Stimulated activated CD8-positive, alpha-beta memory T cell treated with anti-CD3 and anti-CD28 coated beads, Interleukin-12 subunit alpha, Interleukin-12 subunit beta, amount 100 ng/mL, for 24 hours (primary cell): Measurements from ENCODE around the gene DLX3.

ENCODE experiments used
- DNase-seq: peaks from one replicate; pipeline ENCODE4 v3.0.0-alpha.2; 2020; ENCODE audit errors: extremely low read depth

The DLX3 gene

DNA sequence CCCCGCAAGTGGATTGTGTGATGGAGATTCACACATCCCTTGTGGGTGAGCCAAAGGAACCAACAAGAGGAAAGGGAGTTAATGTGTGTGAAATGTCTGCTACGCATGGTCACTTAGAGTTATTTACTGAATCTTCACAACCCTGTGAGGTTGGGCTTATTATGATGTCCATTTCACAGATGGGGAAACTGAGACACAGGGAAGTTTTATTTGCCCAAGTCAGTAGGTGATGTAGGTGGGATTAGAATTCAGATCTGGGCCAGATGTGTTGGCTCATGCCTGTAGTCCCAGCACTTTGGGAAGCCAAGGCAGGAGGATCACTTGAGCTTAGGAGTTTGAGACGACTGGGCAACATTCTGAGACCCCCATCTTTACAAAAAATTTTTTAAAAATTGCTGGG lies 37.7 kb downstream of the DLX3 start:
- no peak for DNase-seq

DNA sequence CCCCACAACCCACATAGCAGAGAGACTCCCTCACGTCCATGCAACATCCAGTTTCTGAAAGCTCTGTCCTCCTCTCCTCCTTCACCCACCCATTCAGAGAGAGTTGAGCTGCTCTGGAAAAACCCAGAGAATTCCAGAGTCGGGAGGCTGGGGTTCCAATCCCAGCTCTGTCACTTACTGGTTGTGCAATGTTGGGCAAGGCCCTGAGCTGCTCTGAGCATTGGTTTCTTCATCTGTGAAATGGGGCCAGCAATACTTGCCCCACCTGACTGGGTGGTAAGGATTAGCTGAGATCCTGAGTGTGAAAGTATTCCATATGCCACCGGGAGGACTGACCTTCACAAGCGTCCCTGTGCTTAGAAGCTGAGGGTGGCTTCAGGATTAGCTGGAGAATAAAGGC lies 38.2 kb downstream of the DLX3 start:
- no peak for DNase-seq

DNA sequence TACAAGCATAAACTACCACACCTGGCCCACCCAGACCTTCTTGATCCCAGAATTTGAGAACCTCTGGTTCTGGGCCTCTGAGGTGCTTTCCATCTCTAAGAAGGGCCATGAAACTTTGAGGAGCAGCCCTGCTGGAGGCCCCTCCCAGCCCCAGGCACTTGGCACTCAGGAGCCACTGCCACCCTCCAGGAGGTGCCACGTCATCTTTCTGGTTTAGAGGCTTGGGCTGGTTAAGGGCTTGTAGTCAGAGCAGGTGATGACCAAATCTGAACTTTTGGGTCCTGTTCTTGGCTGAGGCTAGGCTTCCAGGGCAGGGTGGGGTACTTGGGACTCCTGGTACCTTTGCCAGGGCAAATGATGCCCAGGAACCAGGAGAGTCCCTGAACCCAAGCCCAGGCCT lies 39.9 kb downstream of the DLX3 start:
- no peak for DNase-seq

DNA sequence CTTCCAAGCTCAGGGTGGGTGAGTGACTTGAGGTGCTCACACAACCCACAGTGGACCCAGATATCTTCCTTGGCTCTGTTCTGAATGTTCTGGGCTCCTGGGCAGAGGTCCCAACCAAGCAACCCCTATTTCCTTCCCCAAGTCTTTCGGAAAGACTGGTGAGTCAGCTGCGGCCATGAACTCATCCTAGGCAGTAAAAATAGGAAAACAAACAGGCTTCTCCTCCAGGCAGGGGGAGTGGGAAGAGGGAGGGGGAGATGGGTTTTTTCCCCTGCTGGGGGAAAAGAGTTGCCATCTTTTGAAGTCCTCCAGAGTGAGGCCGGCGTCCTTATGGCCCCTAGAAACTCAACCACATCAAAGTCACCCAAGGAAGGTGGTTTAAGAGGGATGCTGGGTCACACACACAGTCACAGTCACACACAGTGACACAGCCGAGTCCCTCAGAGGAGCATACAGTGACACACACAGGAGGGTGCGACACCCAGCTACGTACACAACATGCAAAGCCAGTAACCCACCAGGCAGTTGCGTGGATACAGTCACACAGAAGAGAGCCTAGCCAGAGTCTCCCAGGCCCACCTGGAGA lies 42.0 kb downstream of the DLX3 start:
- no peak for DNase-seq

DNA sequence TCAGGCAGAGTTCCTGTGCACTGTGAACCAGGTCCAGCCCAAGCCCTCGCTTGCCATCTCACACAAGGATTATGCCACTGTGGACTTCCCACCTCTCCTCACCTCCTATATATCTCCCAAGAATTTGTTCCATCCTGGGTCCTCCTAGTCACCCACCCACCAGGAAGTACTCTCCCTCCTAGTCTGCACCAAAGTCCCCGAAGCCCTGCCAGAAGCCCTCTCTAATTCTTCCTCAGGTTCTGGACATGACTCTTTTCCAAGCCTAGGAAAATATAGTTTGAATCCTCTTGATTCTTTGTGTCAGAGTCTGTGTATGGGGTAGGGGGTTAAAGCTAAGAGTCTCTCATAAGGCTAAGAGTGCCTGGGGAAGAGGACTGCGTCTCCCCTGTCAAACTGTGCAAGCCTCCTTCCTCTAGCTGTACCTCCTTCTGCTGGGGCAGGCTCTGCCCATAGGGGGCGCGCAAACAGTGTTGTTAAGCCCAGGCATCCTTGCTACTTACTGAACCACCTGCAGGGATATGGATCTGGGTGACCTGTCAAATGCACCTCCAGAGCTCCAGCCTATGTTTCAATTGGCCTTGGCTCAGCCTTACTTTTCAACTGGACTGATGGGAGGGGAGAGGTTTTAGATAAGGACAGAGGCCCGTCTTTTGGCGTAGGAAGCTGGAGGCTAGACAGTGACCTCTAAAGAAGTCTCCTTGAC lies 42.7 kb downstream of the DLX3 start:
- DNase-seq = peak; percentile 58

DNA sequence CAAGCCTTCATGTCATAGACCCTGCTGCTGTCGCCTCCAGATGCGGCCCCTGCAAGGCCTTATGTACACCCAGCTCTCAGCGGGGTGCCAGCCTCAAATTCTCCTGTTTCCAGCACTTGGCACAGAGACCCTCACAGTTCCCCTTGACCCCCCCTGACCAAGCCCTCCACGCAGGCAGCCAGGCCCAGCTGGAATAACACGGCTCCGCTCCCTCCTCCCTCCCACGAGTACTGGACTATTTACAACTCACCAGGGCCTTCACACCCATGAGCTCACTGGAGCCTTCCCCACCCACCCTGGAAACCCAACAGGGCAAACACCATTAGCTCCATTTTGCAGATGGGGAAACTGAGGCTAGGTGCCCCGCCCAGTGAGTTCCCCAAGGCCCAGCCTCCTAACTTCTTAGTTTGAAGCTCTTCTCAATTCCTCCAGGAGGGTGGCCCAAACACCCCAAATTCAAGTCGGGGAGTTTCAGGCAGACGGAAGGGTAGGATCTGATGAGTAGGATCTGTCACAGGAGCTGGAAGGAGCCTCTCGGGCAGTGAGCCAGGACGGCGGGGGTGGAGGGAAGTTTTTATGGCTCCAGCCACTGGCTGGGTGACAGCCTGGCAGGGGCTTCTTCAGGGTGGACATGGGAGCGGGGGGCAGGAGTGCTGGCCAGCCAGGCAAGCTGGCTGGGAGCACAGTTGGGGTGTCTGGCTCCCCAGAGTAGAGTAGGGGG lies 43.5 kb downstream of the DLX3 start:
- no peak for DNase-seq

DNA sequence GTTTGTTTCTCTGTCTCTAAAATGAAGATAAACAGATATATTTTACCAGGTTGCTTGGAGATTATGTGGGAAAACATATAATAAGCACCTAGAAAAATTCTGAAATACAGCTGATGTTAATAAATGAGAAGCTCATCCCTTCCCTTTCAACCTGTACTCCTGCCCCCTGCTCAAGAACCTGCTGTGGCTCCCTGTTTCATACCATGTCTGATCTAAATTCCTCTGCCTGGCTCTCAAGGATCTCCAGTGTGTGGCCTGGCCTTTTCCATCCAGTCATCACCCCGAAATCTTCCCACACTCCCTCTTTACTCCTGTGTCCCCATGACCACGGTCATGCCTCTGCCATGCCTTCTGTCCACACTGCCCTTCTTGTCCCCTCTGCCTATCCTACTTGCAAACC lies 45.4 kb downstream of the DLX3 start:
- no peak for DNase-seq

DNA sequence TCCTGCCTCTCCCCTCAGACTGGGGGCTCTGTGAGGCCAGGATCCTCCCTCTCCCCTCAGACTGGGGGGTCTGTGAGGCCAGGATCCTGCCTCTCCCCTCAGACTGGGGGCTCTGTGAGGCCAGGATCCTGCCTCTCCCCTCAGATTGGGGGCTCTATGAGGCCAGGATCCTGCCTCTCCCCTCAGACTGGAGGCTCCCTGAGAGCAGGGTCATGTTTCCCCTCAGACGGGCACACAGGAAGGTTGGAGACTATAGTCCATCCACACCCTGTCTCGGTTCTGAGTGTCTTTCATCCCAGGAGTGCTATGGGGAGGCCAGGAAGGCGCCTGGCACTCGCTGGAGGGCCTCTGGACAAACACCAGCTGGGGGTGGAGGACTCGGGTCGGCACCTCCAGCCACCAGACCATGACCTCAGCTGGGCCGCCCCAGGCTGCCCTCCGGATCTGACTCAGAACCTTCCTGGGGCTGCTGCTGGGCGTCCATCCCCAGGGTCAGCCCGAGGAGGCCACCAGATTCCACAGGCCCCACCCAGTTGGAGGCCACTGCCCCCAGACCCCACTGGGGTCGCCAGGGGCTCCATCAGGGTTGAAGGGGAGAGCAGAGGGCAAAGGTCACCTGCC lies 48.0 kb downstream of the DLX3 start:
- DNase-seq = no peak

DNA sequence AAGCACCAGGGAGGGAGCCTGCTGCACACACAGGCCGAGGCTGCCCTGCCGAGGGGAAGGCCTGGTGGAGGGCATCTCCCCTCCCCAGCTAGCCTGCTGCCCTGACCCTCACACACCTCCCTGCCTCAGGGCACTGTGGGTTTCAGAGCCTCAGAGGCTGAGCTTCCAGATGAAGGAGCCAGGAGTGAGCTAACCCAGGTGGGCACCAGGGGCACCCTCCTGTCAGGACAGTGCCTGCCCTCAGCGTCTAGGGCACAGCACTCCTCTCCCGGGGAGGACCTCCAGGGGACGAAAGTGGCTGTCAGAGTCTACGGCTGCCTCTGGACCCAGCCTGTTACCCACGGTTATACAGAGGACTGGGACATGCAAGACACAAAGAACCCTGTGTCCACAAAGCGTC lies 48.8 kb downstream of the DLX3 start:
- DNase-seq = no peak

DNA sequence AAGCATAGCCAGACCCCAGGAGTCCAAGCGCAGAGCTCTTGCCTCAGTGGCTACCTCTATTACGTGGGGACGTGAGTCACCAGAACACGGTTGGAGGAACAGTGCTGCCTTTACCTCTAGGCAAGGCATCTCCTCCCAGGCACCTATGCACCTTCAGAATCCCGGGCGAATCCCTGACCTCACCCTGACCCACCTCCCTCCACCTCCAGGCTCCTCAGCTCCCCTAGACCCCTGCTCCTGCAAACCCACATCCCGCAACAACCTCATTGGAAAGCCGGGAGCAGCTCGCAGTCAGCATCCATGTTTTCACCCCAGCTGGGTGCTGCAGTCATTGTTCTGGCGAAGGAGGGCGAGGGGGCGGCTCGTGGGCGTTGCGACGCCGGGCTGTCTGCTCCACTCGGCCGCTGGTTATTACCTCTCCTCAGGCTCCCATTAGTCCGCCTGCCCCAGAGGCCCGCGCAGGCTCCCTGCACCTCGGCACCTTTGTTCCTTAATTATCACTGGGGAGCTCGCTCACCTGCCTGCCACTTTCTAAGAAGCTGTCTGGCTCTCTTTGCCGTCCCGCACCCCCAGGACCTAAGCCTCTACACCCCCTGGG lies 50.7 kb downstream of the DLX3 start:
- no peak for DNase-seq

DNA sequence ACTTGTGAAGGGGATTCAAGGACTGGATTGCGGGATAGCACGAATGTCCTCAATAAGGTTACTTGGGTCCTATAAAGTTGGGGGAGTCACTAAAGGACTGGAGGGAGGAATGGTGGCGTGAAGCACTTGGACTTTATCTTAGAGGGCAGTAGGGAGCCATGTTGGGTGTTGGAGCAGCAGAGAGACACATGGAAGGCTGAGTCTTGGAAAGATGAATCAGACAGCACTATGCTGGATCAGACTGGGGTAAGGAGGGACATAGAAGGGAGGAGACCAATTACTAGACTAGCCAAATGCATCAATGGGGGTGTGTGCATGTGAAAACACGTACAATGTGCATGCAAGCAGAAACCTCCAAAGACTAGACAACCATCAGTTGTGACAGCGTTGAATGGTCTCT lies 52.1 kb downstream of the DLX3 start:
- DNase-seq = no peak

DNA sequence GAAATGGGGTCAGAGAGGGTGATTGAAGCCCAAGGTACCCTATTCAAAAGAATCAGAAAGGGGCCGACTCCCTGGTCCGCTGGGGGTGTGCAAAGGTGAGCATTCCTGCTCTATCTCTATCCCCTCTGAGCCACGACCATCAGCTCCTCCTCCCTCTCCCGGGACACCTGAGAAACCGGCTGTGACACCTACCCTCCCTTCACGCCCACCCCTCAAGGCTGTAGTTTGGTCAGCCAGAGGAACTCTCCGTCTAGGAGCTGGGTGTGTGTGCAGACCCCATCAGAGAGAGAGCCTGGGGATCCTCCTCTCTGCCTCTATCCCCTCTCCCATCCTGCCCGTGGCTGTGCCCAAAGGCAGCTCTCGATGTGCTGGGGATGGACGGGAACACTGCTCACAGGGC lies 53.6 kb downstream of the DLX3 start:
- no peak for DNase-seq
